ENCODE data around the gene OR2H1. TPM values are rescaled to one million over a fixed set of nuclear protein-coding genes. Genes with fewer than 3 reads are reported as not detected.

The OR2H1 gene
- total RNA-seq, 1 experiment from 2014 or later = not detected

DNA sequence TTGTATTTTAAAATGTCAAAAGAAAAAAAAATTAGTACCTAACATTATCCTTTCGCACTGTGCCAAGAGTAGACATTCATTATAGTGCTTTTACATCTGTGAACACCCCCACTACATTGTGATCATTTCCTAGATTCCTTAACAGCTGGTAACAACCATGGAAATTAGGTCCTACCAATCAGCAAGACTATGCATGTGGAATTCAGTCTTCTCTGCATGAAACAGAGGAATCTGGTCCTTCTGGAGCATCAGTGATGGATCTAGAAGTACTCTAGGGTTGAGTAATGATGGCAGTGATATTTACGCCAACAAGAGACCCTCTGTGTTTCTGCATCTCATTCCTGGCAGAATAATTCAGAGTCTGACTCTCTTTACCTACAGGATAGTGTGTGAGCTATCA lies 32.8 kb upstream of the OR2H1 start:
- intact Hi-C loops (cut with micrococcal nuclease; ENCODE audit: unreplicated experiment) = no loop called here
- H3K9me3 Mint-ChIP-seq (ENCODE audit: unreplicated experiment) = no peaks in the 10 kb centered on the region
- no peaks in the 10 kb centered on the region for H3K4me1 Mint-ChIP-seq (ENCODE audit: low read depth, unreplicated experiment)
- TF ChIP-seq, protein P1, sequence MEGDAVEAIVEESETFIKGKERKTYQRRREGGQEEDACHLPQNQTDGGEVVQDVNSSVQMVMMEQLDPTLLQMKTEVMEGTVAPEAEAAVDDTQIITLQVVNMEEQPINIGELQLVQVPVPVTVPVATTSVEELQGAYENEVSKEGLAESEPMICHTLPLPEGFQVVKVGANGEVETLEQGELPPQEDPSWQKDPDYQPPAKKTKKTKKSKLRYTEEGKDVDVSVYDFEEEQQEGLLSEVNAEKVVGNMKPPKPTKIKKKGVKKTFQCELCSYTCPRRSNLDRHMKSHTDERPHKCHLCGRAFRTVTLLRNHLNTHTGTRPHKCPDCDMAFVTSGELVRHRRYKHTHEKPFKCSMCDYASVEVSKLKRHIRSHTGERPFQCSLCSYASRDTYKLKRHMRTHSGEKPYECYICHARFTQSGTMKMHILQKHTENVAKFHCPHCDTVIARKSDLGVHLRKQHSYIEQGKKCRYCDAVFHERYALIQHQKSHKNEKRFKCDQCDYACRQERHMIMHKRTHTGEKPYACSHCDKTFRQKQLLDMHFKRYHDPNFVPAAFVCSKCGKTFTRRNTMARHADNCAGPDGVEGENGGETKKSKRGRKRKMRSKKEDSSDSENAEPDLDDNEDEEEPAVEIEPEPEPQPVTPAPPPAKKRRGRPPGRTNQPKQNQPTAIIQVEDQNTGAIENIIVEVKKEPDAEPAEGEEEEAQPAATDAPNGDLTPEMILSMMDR (IDR thresholded peaks at IDR 0.05; ENCODE audit: insufficient read depth in 1 of 2, low read depth in 1 of 2, low read length in 1 of 2, severe bottlenecking in 1 of 2, unreplicated experiment in 1 of 2) = no peak
- Histone ChIP-seq H3K36me3 (ENCODE audit: control insufficient read depth, insufficient read depth, low read length) (no peaks in the 10 kb centered on the region), H3K4me3 (ENCODE audit: low read depth, low read length) (no peak overlapping the region), H3K27me3 (replicated peaks; ENCODE audit: control insufficient read depth, insufficient read depth, low read length) (no peaks in the 10 kb centered on the region), H3K9me3 (no peaks in the 10 kb centered on the region; the same call in 1 of the 2 replicates), H3K4me1 (no peaks in the 10 kb centered on the region)
- BruUV-seq (replicated peaks) = no TSS peak
- no peak overlapping the region for H3K27ac Mint-ChIP-seq (ENCODE audit: unreplicated experiment)
- no peak for DNase-seq
- CTCF ChIA-PET = no interaction called here
- no peaks in the 10 kb centered on the region for H3K36me3 Mint-ChIP-seq (ENCODE audit: insufficient read depth, unreplicated experiment)
- H3K27me3 Mint-ChIP-seq (ENCODE audit: insufficient read depth, unreplicated experiment) = peaks cover 15% of the 10 kb centered on the region
- POLR2A ChIA-PET = no interaction called here
- no peak overlapping the region for H3K4me3 Mint-ChIP-seq (ENCODE audit: unreplicated experiment)

GRCh38 chr6:29424575-29424974 lies 32.4 kb upstream of the OR2H1 start:
- TF ChIP-seq, protein P1 (IDR thresholded peaks at IDR 0.05; ENCODE audit: insufficient read depth in 1 of 2, low read depth in 1 of 2, low read length in 1 of 2, severe bottlenecking in 1 of 2, unreplicated experiment in 1 of 2) = no peak
- H3K36me3 Mint-ChIP-seq (ENCODE audit: insufficient read depth, unreplicated experiment) = no peaks in the 10 kb centered on the region
- POLR2A ChIA-PET = no interaction called here

DNA sequence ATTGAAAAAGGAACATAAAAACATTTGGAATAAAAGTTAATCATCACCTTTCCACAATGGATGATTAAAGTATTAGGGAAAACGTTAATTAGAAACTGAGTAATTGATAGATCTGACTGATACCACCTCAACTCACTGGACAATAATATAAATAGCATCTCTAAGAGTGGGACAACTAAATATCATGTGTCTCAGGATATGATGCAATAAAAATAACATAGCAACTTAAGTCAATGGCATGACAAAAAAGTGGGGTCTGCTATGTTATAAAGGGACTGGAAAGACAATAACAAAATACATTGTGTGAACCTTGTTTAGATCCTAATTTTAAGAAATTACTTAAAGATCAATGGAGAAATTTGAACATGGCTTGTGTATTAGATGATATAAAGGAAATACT lies 31.9 kb upstream of the OR2H1 start:
- BruUV-seq (replicated peaks) = no TSS peak
- no peak for DNase-seq
- H3K9me3 ChIP-seq = no peaks in the 10 kb centered on the region; the same call in 1 of the 2 replicates
- Mint-ChIP-seq H3K27ac (ENCODE audit: unreplicated experiment) (no peak overlapping the region), H3K4me1 (ENCODE audit: low read depth, unreplicated experiment) (no peaks in the 10 kb centered on the region), H3K9me3 (ENCODE audit: unreplicated experiment) (no peaks in the 10 kb centered on the region), H3K27me3 (ENCODE audit: insufficient read depth, unreplicated experiment) (peaks cover 18% of the 10 kb centered on the region), H3K4me3 (ENCODE audit: unreplicated experiment) (no peak overlapping the region), H3K36me3 (ENCODE audit: insufficient read depth, unreplicated experiment) (no peaks in the 10 kb centered on the region)
- H3K4me3 ChIP-seq (ENCODE audit: low read depth, low read length) = no peak overlapping the region
- intact Hi-C loops (cut with micrococcal nuclease; ENCODE audit: unreplicated experiment) = no loop called here
- H3K36me3 ChIP-seq (ENCODE audit: control insufficient read depth, insufficient read depth, low read length) = no peaks in the 10 kb centered on the region
- ChIA-PET CTCF (no interaction called here), POLR2A (no interaction called here)
- H3K27me3 ChIP-seq (replicated peaks; ENCODE audit: control insufficient read depth, insufficient read depth, low read length) = no peaks in the 10 kb centered on the region
- H3K4me1 ChIP-seq = no peaks in the 10 kb centered on the region
- TF ChIP-seq, protein P1 (IDR thresholded peaks at IDR 0.05; ENCODE audit: insufficient read depth in 1 of 2, low read depth in 1 of 2, low read length in 1 of 2, severe bottlenecking in 1 of 2, unreplicated experiment in 1 of 2) = no peak

More at GRCh38 chr6:29424575-29424974, 32.4 kb upstream of the OR2H1 start:
- H3K4me1 ChIP-seq = no peaks in the 10 kb centered on the region
- H3K4me3 Mint-ChIP-seq (ENCODE audit: unreplicated experiment) = no peak overlapping the region
- peaks cover 18% of the 10 kb centered on the region for H3K27me3 Mint-ChIP-seq (ENCODE audit: insufficient read depth, unreplicated experiment)
- H3K27ac Mint-ChIP-seq (ENCODE audit: unreplicated experiment) = no peak overlapping the region
- no peaks in the 10 kb centered on the region; the same call in 1 of the 2 replicates for H3K9me3 ChIP-seq
- H3K27me3 ChIP-seq (replicated peaks; ENCODE audit: control insufficient read depth, insufficient read depth, low read length) = no peaks in the 10 kb centered on the region
- no peaks in the 10 kb centered on the region for H3K9me3 Mint-ChIP-seq (ENCODE audit: unreplicated experiment)
- intact Hi-C loops (cut with micrococcal nuclease; ENCODE audit: unreplicated experiment) = no loop called here
- no TSS peak for BruUV-seq (replicated peaks)
- H3K4me1 Mint-ChIP-seq (ENCODE audit: low read depth, unreplicated experiment) = no peaks in the 10 kb centered on the region
- CTCF ChIA-PET = no interaction called here
- H3K4me3 ChIP-seq (ENCODE audit: low read depth, low read length) = no peak overlapping the region
- DNase-seq = no peak
- H3K36me3 ChIP-seq (ENCODE audit: control insufficient read depth, insufficient read depth, low read length) = no peaks in the 10 kb centered on the region

All from Caco-2 (cell line).